Adrenal gland (tissue), 5 donors: ENCODE data around the gene CROT.

ENCODE experiments used
- POLR2A ChIP-seq, 2 donors: fragments of 450-650 bp; IDR thresholded peaks; one replicate each; pipeline ENCODE4 v1.6.1; 2017; ENCODE audit warnings: antibody characterized with exemption in 2 of 2, mild to moderate bottlenecking in 2 of 2, moderate library complexity in 1 of 2
- TF ChIP-seq, protein P1 (sequence below), 6 experiments: fragments of 450-650 bp in 4 of 6; fragments of 200-600 bp in 2 of 6; sonication (generic) in 1 of 6; IDR thresholded peaks; 1 replicate in 5 of 6; 2 replicates in 1 of 6; pipeline versions ENCODE4 v1.5.1 to v1.8.0; 2016 to 2021; ENCODE audit warnings: antibody characterized with exemption in 6 of 6, mild to moderate bottlenecking in 2 of 6, moderate library complexity in 1 of 6
- donor health status: DM: no; HTN: no; CAD: no.

- TF ChIP-seq, protein P1, sequence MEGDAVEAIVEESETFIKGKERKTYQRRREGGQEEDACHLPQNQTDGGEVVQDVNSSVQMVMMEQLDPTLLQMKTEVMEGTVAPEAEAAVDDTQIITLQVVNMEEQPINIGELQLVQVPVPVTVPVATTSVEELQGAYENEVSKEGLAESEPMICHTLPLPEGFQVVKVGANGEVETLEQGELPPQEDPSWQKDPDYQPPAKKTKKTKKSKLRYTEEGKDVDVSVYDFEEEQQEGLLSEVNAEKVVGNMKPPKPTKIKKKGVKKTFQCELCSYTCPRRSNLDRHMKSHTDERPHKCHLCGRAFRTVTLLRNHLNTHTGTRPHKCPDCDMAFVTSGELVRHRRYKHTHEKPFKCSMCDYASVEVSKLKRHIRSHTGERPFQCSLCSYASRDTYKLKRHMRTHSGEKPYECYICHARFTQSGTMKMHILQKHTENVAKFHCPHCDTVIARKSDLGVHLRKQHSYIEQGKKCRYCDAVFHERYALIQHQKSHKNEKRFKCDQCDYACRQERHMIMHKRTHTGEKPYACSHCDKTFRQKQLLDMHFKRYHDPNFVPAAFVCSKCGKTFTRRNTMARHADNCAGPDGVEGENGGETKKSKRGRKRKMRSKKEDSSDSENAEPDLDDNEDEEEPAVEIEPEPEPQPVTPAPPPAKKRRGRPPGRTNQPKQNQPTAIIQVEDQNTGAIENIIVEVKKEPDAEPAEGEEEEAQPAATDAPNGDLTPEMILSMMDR (IDR thresholded peaks at IDR 0.05): no peak
- no peak for TF ChIP-seq POLR2A (IDR thresholded peaks at IDR 0.05)
Observed at GRCh38 chr7:87318741-87319140, 26.7 kb upstream of the CROT start.
